ENCODE results near the gene HOXA1.
"Not testable (repeated sequence)": the region's sequence is repeated elsewhere in the genome, so short reads cannot be mapped to it uniquely, and the experiment has no call there.

The HOXA1 gene

GRCh38 chr7:27064159-27064558 is 31.6 kb downstream of the HOXA1 start:
- H3K27ac ChIP-seq: no peak overlapping the region

GRCh38 chr7:27062946-27063345 is 32.9 kb downstream of the HOXA1 start:
- no peak for TF ChIP-seq CTCF (IDR thresholded peaks at IDR 0.05; ENCODE audit: low read depth, low read length)
- H3K36me3 ChIP-seq: no peaks in the 10 kb centered on the region
- no peaks in the 10 kb centered on the region for H3K9me3 ChIP-seq (ENCODE audit: severe bottlenecking)
- no peak overlapping the region for H3K27ac ChIP-seq
- DNase-seq: no peak
- no peak overlapping the region for H3K4me3 ChIP-seq (ENCODE audit: low read depth, low read length)
- peaks cover 15% of the 10 kb centered on the region for H3K27me3 ChIP-seq (ENCODE audit: insufficient read depth, low read depth, severe bottlenecking)

More at GRCh38 chr7:27064159-27064558, 31.6 kb downstream of the HOXA1 start:
- Histone ChIP-seq H3K4me3 (ENCODE audit: low read depth, low read length) (no peak overlapping the region), H3K36me3 (no peaks in the 10 kb centered on the region), H3K9me3 (ENCODE audit: severe bottlenecking) (no peaks in the 10 kb centered on the region), H3K27me3 (ENCODE audit: insufficient read depth, low read depth, severe bottlenecking) (peaks cover 15% of the 10 kb centered on the region)
- DNase-seq: no peak
- TF ChIP-seq CTCF (IDR thresholded peaks at IDR 0.05; ENCODE audit: low read depth, low read length): no peak

- Histone ChIP-seq H3K27me3 (ENCODE audit: insufficient read depth, low read depth, severe bottlenecking) (peaks cover 9% of the 10 kb centered on the region), H3K4me3 (ENCODE audit: low read depth, low read length) (no peak overlapping the region), H3K36me3 (no peaks in the 10 kb centered on the region), H3K27ac (no peak overlapping the region), H3K9me3 (ENCODE audit: severe bottlenecking) (no peaks in the 10 kb centered on the region)
- no peak for TF ChIP-seq CTCF (IDR thresholded peaks at IDR 0.05; ENCODE audit: low read depth, low read length)
- DNase-seq: no peak
Measured at GRCh38 chr7:27053153-27053552, 42.6 kb downstream of the HOXA1 start.

GRCh38 chr7:27051451-27051850 is 44.3 kb downstream of the HOXA1 start:
- Histone ChIP-seq H3K9me3 (ENCODE audit: severe bottlenecking) (no peaks in the 10 kb centered on the region), H3K27me3 (ENCODE audit: insufficient read depth, low read depth, severe bottlenecking) (peaks cover 12% of the 10 kb centered on the region), H3K36me3 (no peaks in the 10 kb centered on the region), H3K4me3 (ENCODE audit: low read depth, low read length) (no peak overlapping the region), H3K27ac (no peak overlapping the region)
- DNase-seq: no peak
- no peak for TF ChIP-seq CTCF (IDR thresholded peaks at IDR 0.05; ENCODE audit: low read depth, low read length)

- H3K36me3 ChIP-seq: no peaks in the 10 kb centered on the region
- H3K9me3 ChIP-seq (ENCODE audit: severe bottlenecking): no peaks in the 10 kb centered on the region
- no peak overlapping the region for H3K27ac ChIP-seq
- TF ChIP-seq CTCF (IDR thresholded peaks at IDR 0.05; ENCODE audit: low read depth, low read length): no peak
- DNase-seq: no peak
- H3K27me3 ChIP-seq (ENCODE audit: insufficient read depth, low read depth, severe bottlenecking): peaks cover 5% of the 10 kb centered on the region
- H3K4me3 ChIP-seq (ENCODE audit: low read depth, low read length): no peak overlapping the region
Measured at GRCh38 chr7:27048438-27048837, 47.4 kb downstream of the HOXA1 start.

GRCh38 chr7:27046854-27047549 is 48.8 kb downstream of the HOXA1 start:
- DNase-seq: no peak
- TF ChIP-seq CTCF (IDR thresholded peaks at IDR 0.05; ENCODE audit: low read depth, low read length): no peak
- Histone ChIP-seq H3K36me3 (no peaks in the 10 kb centered on the region), H3K9me3 (ENCODE audit: severe bottlenecking) (no peaks in the 10 kb centered on the region), H3K27ac (no peak overlapping the region), H3K27me3 (ENCODE audit: insufficient read depth, low read depth, severe bottlenecking) (peaks cover 5% of the 10 kb centered on the region), H3K4me3 (ENCODE audit: low read depth, low read length) (no peak overlapping the region)

- not testable (repeated sequence) for H3K4me3 ChIP-seq (ENCODE audit: low read depth, low read length); H3K27me3 ChIP-seq (ENCODE audit: insufficient read depth, low read depth, severe bottlenecking); H3K27ac ChIP-seq; H3K36me3 ChIP-seq; H3K9me3 ChIP-seq (ENCODE audit: severe bottlenecking); DNase-seq
Measured at GRCh38 chr7:27045972-27046371, 49.8 kb downstream of the HOXA1 start.

GRCh38 chr7:27045066-27045465 is 50.7 kb downstream of the HOXA1 start:
- H3K9me3 ChIP-seq (ENCODE audit: severe bottlenecking); DNase-seq; H3K4me3 ChIP-seq (ENCODE audit: low read depth, low read length); H3K27me3 ChIP-seq (ENCODE audit: insufficient read depth, low read depth, severe bottlenecking); H3K27ac ChIP-seq; H3K36me3 ChIP-seq: not testable (repeated sequence)

All from WERI-Rb-1 (cell line).